ENCODE measurements around the gene DUSP5. TPM values are rescaled to one million over a fixed set of nuclear protein-coding genes. Genes with fewer than 3 reads are reported as not detected.
A peak's percentile ranks its signal among the peaks of the same experiment; 100 is the strongest.

Gene DUSP5
- total and polyA plus RNA-seq, 8 donors: 9.4 to 21.9 (median 20.3) TPM

GRCh38 chr10:110547139-110547761 lies 49.5 kb downstream of the DUSP5 start:
- DNase-seq: peak in 2 of 4 donors; percentile 57 to 68
- H3K27me3 ChIP-seq: peaks cover 4 to 5% of the 10 kb centered on the region in 2 donors
- intact Hi-C loops (cut with DNase I): loop anchor here in 1 of 2 donors (5.0 kb wide), 2 partner anchors 195 to 235 kb away; no protein-coding TSS in a partner anchor

GRCh38 chr10:110548002-110548401 lies 50.3 kb downstream of the DUSP5 start:
- no peaks in the 10 kb centered on the region for H3K36me3 ChIP-seq
- H3K27me3 ChIP-seq: peaks cover 4 to 5% of the 10 kb centered on the region in 2 donors
- ATAC-seq: no peak
- no peak overlapping the region for H3K27ac ChIP-seq
- TF ChIP-seq, protein P1, sequence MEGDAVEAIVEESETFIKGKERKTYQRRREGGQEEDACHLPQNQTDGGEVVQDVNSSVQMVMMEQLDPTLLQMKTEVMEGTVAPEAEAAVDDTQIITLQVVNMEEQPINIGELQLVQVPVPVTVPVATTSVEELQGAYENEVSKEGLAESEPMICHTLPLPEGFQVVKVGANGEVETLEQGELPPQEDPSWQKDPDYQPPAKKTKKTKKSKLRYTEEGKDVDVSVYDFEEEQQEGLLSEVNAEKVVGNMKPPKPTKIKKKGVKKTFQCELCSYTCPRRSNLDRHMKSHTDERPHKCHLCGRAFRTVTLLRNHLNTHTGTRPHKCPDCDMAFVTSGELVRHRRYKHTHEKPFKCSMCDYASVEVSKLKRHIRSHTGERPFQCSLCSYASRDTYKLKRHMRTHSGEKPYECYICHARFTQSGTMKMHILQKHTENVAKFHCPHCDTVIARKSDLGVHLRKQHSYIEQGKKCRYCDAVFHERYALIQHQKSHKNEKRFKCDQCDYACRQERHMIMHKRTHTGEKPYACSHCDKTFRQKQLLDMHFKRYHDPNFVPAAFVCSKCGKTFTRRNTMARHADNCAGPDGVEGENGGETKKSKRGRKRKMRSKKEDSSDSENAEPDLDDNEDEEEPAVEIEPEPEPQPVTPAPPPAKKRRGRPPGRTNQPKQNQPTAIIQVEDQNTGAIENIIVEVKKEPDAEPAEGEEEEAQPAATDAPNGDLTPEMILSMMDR (IDR thresholded peaks at IDR 0.05): no peak
- H3K4me1 ChIP-seq: peaks cover 0 to 21% of the 10 kb centered on the region in 2 donors
- no peaks in the 10 kb centered on the region for H3K9me3 ChIP-seq
- no peak for DNase-seq
- no peak overlapping the region for H3K4me3 ChIP-seq
- intact Hi-C loops (cut with DNase I): loop anchor here in 1 of 2 donors (5.0 kb wide), 2 partner anchors 196 to 236 kb away; no protein-coding TSS in a partner anchor

More at GRCh38 chr10:110547139-110547761, 49.5 kb downstream of the DUSP5 start:
- Histone ChIP-seq H3K27ac (no peak overlapping the region), H3K36me3 (no peaks in the 10 kb centered on the region), H3K9me3 (no peaks in the 10 kb centered on the region), H3K4me1 (peaks cover 0 to 21% of the 10 kb centered on the region in 2 donors), H3K4me3 (no peak overlapping the region)
- peak; percentile 74 for ATAC-seq
- TF ChIP-seq, protein P1 (IDR thresholded peaks at IDR 0.05): peak; percentile 74 to 82

DNA sequence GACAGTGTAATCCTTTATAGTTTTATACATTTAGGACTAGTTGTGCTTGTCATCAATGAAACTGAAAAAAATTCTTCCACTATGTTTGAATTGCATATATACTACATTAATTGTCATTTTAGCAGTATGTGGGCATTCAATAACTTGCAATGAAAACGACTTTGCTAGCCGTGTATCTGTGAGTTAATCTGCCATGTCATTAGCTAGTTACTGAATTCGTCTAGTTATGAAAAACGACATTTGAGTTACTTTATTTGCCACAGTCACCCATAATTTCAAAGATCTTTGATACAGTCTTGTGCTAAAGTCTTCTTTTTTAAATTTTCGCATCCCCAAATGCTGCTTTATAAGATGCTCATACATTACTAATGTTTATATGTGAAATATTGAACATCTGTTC lies 51.5 kb downstream of the DUSP5 start:
- Histone ChIP-seq H3K27me3 (peaks cover 4 to 5% of the 10 kb centered on the region in 2 donors), H3K27ac (no peak overlapping the region), H3K36me3 (no peaks in the 10 kb centered on the region), H3K4me3 (no peak overlapping the region), H3K4me1 (peaks cover 0 to 21% of the 10 kb centered on the region in 2 donors), H3K9me3 (no peaks in the 10 kb centered on the region)
- ATAC-seq (no peak), DNase-seq (no peak)
- intact Hi-C loops (cut with DNase I): loop anchor here in 1 of 2 donors (5.0 kb wide), 2 partner anchors 197 to 237 kb away; no protein-coding TSS in a partner anchor
- TF ChIP-seq, protein P1 (IDR thresholded peaks at IDR 0.05): no peak

DNA sequence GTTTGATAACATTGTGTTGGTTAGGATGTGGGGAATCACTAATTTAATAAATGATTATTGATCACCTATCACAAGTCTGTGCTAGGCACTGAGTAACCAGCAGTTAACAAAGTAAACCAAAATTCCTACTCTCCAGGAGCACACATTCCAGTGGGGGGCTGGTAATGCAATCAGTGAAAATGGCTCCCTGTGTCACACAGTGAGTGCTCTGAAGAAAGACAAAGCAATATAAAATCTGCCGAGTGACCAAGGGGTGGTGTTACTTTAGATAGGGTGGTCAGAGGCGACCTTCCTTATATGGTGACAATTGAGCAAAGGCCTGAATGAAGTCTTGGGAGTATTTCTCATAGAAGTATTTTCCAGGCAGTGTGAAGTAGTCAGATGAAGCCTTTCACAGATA lies 56.2 kb downstream of the DUSP5 start:
- H3K4me1 ChIP-seq: no peaks in the 10 kb centered on the region
- intact Hi-C loops (cut with DNase I): no loop called here
- H3K27ac ChIP-seq: no peak overlapping the region
- no peak overlapping the region for H3K4me3 ChIP-seq
- DNase-seq (no peak), ATAC-seq (no peak)
- TF ChIP-seq, protein P1 (IDR thresholded peaks at IDR 0.05): no peak
- H3K27me3 ChIP-seq: peaks cover 0 to 4% of the 10 kb centered on the region in 2 donors
- H3K9me3 ChIP-seq: no peaks in the 10 kb centered on the region
- H3K36me3 ChIP-seq: no peaks in the 10 kb centered on the region

GRCh38 chr10:110556296-110556695 lies 58.6 kb downstream of the DUSP5 start:
- H3K27ac ChIP-seq: no peak overlapping the region
- TF ChIP-seq, protein P1 (IDR thresholded peaks at IDR 0.05): no peak

More at GRCh38 chr10:110556296-110556695, 58.6 kb downstream of the DUSP5 start:
- ATAC-seq (no peak), DNase-seq (no peak)
- Histone ChIP-seq H3K27me3 (no peaks in the 10 kb centered on the region), H3K4me1 (no peaks in the 10 kb centered on the region), H3K4me3 (no peak overlapping the region), H3K36me3 (no peaks in the 10 kb centered on the region), H3K9me3 (no peaks in the 10 kb centered on the region)
- intact Hi-C loops (cut with DNase I): no loop called here
